Omental fat pad (tissue), 4 donors: ENCODE measurements around the gene BAG3. TPM values are rescaled to one million over a fixed set of nuclear protein-coding genes. Genes with fewer than 3 reads are reported as not detected.

ENCODE experiments used
- ATAC-seq: fragments of 150-250 bp; one replicate; pipeline ENCODE4 v1.9.1; 2016; ENCODE audit warnings: mild to moderate bottlenecking, moderate library complexity; ENCODE audit not compliant: low FRiP score
- DNase-seq: peaks from one replicate; pipeline ENCODE4 v3.0.0-alpha.2; 2019; ENCODE audit warnings: low spot score
- total RNA-seq, 4 donors: library from RNA; depleted of rRNA; stranded (reverse); fragments of >200 nt; gene quantifications; one replicate each; pipeline ENCODE4 v1.1.0, GENCODE V29; 2016
- TF ChIP-seq, protein P1 (sequence below), 3 donors: fragments of 450-650 bp; IDR thresholded peaks; one replicate each; pipeline ENCODE4 v1.5.1; 2016 to 2017; ENCODE audit warnings: antibody characterized with exemption in 3 of 3, mild to moderate bottlenecking in 3 of 3, moderate library complexity in 2 of 3

Gene BAG3
- total RNA-seq, 4 donors from 2014 or later, result 16.1 to 98.0 (median 58.8) TPM

GRCh38 chr10:119666709-119667004 lies 15.5 kb downstream of the BAG3 start:
- TF ChIP-seq, protein P1, sequence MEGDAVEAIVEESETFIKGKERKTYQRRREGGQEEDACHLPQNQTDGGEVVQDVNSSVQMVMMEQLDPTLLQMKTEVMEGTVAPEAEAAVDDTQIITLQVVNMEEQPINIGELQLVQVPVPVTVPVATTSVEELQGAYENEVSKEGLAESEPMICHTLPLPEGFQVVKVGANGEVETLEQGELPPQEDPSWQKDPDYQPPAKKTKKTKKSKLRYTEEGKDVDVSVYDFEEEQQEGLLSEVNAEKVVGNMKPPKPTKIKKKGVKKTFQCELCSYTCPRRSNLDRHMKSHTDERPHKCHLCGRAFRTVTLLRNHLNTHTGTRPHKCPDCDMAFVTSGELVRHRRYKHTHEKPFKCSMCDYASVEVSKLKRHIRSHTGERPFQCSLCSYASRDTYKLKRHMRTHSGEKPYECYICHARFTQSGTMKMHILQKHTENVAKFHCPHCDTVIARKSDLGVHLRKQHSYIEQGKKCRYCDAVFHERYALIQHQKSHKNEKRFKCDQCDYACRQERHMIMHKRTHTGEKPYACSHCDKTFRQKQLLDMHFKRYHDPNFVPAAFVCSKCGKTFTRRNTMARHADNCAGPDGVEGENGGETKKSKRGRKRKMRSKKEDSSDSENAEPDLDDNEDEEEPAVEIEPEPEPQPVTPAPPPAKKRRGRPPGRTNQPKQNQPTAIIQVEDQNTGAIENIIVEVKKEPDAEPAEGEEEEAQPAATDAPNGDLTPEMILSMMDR (IDR thresholded peaks at IDR 0.05), result no peak
- DNase-seq (no peak), ATAC-seq (no peak)

- TF ChIP-seq, protein P1 (IDR thresholded peaks at IDR 0.05), result no peak
- DNase-seq (no peak), ATAC-seq (peak; percentile 86)
Observed at GRCh38 chr10:119667562-119668328, 16.6 kb downstream of the BAG3 start.

DNA sequence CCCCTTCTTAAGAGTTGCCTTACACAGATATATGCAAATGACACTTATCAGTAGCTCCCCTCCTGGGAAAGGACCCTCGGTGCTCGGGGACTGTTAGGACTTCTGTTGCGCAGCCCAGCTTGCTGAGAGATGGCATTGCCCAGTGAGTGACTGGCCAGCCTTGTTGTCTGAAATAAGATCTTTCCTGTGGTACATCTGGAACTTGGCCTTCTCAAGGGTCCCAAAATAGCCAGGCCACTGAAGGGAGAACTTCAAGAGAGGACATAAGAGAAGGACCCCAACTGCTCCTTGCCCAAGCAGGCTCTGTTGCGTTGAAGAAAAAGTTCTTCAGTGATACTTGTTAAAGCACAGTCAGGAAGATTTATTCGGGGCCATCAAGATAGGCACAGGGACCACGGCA lies 17.3 kb downstream of the BAG3 start:
- no peak for DNase-seq
- ATAC-seq, result no peak
- TF ChIP-seq, protein P1 (IDR thresholded peaks at IDR 0.05), result no peak

GRCh38 chr10:119669331-119669730 lies 18.2 kb downstream of the BAG3 start:
- TF ChIP-seq, protein P1 (IDR thresholded peaks at IDR 0.05), result no peak
- ATAC-seq (no peak), DNase-seq (no peak)

- DNase-seq (no peak), ATAC-seq (no peak)
- TF ChIP-seq, protein P1 (IDR thresholded peaks at IDR 0.05), result no peak
Observed at GRCh38 chr10:119669975-119670640, 18.9 kb downstream of the BAG3 start.

- DNase-seq (no peak), ATAC-seq (no peak)
- TF ChIP-seq, protein P1 (IDR thresholded peaks at IDR 0.05), result no peak
Observed at GRCh38 chr10:119670717-119671116, 19.5 kb downstream of the BAG3 start.

DNA sequence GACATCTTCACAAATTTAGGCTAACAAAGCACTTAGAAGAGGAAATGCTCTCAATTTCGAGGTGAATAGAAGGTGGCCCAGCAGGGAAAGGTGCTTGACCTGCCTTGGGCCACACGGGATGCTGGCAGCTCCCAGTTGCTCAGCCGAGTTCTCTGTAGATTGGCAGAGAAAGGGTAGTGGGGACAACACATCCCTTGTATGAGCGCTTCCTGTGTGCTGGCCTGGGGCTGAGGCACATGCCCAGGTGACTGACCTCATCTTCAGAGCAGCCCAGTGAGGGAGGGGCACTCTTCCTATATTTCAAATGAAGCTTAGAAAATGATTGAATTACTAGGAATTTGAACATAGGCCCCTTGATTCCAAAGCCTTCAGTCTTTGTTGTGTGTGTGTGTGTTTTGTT lies 20.2 kb downstream of the BAG3 start:
- DNase-seq (no peak), ATAC-seq (no peak)
- TF ChIP-seq, protein P1 (IDR thresholded peaks at IDR 0.05), result no peak
